ENCODE results near the gene SLC25A11.
A peak's percentile ranks its signal among the peaks of the same experiment; 100 is the strongest.

The SLC25A11 gene

GRCh38 chr17:4893721-4894560 lies 45.9 kb downstream of the SLC25A11 start:
- TF ChIP-seq PAX5 (IDR thresholded peaks at IDR 0.05; ENCODE audit: insufficient read depth, low read length, severe bottlenecking) (no peak), POLR2A (IDR thresholded peaks at IDR 0.05; ENCODE audit: low read depth, low read length) (no peak), POLR2AphosphoS5 (IDR thresholded peaks at IDR 0.05; ENCODE audit: low read depth, low read length) (no peak), POU2F2 (IDR thresholded peaks at IDR 0.05; ENCODE audit: low read depth, low read length) (no peak), SPI1 (IDR thresholded peaks at IDR 0.05; ENCODE audit: low read depth, low read length) (no peak), TAF1 (IDR thresholded peaks at IDR 0.05; ENCODE audit: low read depth, low read length) (no peak)
- FAIRE-seq (no peak), DNase-seq (ENCODE audit: insufficient read length, low spot score) (no peak)

- TF ChIP-seq POLR2A (IDR thresholded peaks at IDR 0.05; ENCODE audit: low read depth, low read length) (no peak), POU2F2 (IDR thresholded peaks at IDR 0.05; ENCODE audit: low read depth, low read length) (no peak), PAX5 (IDR thresholded peaks at IDR 0.05; ENCODE audit: insufficient read depth, low read length, severe bottlenecking) (no peak), POLR2AphosphoS5 (IDR thresholded peaks at IDR 0.05; ENCODE audit: low read depth, low read length) (no peak), TAF1 (IDR thresholded peaks at IDR 0.05; ENCODE audit: low read depth, low read length) (no peak), SPI1 (IDR thresholded peaks at IDR 0.05; ENCODE audit: low read depth, low read length) (no peak)
Measured at GRCh38 chr17:4893272-4893671, 46.6 kb downstream of the SLC25A11 start.

GRCh38 chr17:4892499-4893221 lies 47.2 kb downstream of the SLC25A11 start:
- FAIRE-seq = no peak
- peak; percentile 75 for TF ChIP-seq PAX5 (IDR thresholded peaks at IDR 0.05; ENCODE audit: insufficient read depth, low read length, severe bottlenecking)
- TF ChIP-seq POU2F2 (IDR thresholded peaks at IDR 0.05; ENCODE audit: low read depth, low read length) = no peak
- TF ChIP-seq SPI1 (IDR thresholded peaks at IDR 0.05; ENCODE audit: low read depth, low read length) = no peak
- TF ChIP-seq POLR2A (IDR thresholded peaks at IDR 0.05; ENCODE audit: low read depth, low read length) = no peak

More at GRCh38 chr17:4893272-4893671, 46.6 kb downstream of the SLC25A11 start:
- no peak for FAIRE-seq
- no peak for DNase-seq (ENCODE audit: insufficient read length, low spot score)

GRCh38 chr17:4891411-4892410 lies 48.1 kb downstream of the SLC25A11 start:
- TF ChIP-seq PAX5 (IDR thresholded peaks at IDR 0.05; ENCODE audit: insufficient read depth, low read length, severe bottlenecking) = no peak
- no peak for TF ChIP-seq POLR2AphosphoS5 (IDR thresholded peaks at IDR 0.05; ENCODE audit: low read depth, low read length)
- no peak for TF ChIP-seq POU2F2 (IDR thresholded peaks at IDR 0.05; ENCODE audit: low read depth, low read length)
- DNase-seq (ENCODE audit: insufficient read length, low spot score) = no peak
- no peak for FAIRE-seq

More at GRCh38 chr17:4892499-4893221, 47.2 kb downstream of the SLC25A11 start:
- DNase-seq (ENCODE audit: insufficient read length, low spot score) = no peak

GRCh38 chr17:4887581-4887980 lies 52.3 kb downstream of the SLC25A11 start:
- no peak for DNase-seq (ENCODE audit: insufficient read length, low spot score)
- no peak for TF ChIP-seq POLR2A (IDR thresholded peaks at IDR 0.05; ENCODE audit: low read depth, low read length)
- TF ChIP-seq TAF1 (IDR thresholded peaks at IDR 0.05; ENCODE audit: low read depth, low read length) = no peak
- TF ChIP-seq POU2F2 (IDR thresholded peaks at IDR 0.05; ENCODE audit: low read depth, low read length) = no peak
- TF ChIP-seq SPI1 (IDR thresholded peaks at IDR 0.05; ENCODE audit: low read depth, low read length) = no peak
- no peak for TF ChIP-seq PAX5 (IDR thresholded peaks at IDR 0.05; ENCODE audit: insufficient read depth, low read length, severe bottlenecking)
- no peak for TF ChIP-seq POLR2AphosphoS5 (IDR thresholded peaks at IDR 0.05; ENCODE audit: low read depth, low read length)
- no peak for FAIRE-seq
